Uterus (tissue), 4 donors: ENCODE results near the gene C9orf85. TPM values are rescaled to one million over a fixed set of nuclear protein-coding genes. Genes with fewer than 3 reads are reported as not detected.

Source experiments
- DNase-seq, 2 donors: peaks; one replicate each; pipeline ENCODE4 v3.0.0-alpha.2; 2019 to 2020
- H3K27ac ChIP-seq, 2 donors: fragments of 200-600 bp; sonication (generic); 1 replicate in 1 of 2; 2 replicates in 1 of 2; pipeline ENCODE4 v1.5.1; 2016 to 2018
- H3K27me3 ChIP-seq, 2 donors: fragments of 200-600 bp; sonication (generic); one replicate each; pipeline ENCODE4 v1.5.1; 2018 to 2019; ENCODE audit warnings: control low read depth in 1 of 2
- H3K36me3 ChIP-seq, 2 donors: fragments of 200-600 bp; sonication (generic); one replicate each; pipeline ENCODE4 v1.5.1; 2019; ENCODE audit warnings: control low read depth in 1 of 2
- H3K4me1 ChIP-seq, 2 donors: fragments of 200-600 bp; sonication (generic); one replicate each; pipeline ENCODE4 v1.5.1; 2018 to 2019; ENCODE audit warnings: control low read depth in 1 of 2
- H3K4me3 ChIP-seq, 2 donors: fragments of 200-600 bp; sonication (generic); 1 replicate in 1 of 2; 2 replicates in 1 of 2; pipeline ENCODE4 v1.5.1; 2018 to 2019; ENCODE audit warnings: mild to moderate bottlenecking in 1 of 2
- H3K9me3 ChIP-seq, 2 donors: fragments of 200-600 bp; sonication (generic); one replicate each; pipeline ENCODE4 v1.5.1; 2019; ENCODE audit warnings: control low read depth in 1 of 2
- POLR2A ChIP-seq, 2 donors: fragments of 450-650 bp; IDR thresholded peaks; one replicate each; pipeline ENCODE4 v1.6.1; 2016; ENCODE audit warnings: antibody characterized with exemption in 2 of 2, mild to moderate bottlenecking in 1 of 2, moderate library complexity in 1 of 2
- intact Hi-C: fragments of 100-400 bp; cut with DNase I; formaldehyde crosslinking; loops from one replicate; pipeline ENCODE4 v1.15.1; 2023; ENCODE audit warnings: low total_unique reads
- total RNA-seq, 4 donors: library from RNA; depleted of rRNA in 3 of 4; stranded (reverse); fragments of >200 nt in 3 of 4; gene quantifications; one replicate each; pipeline versions ENCODE4 v1.1.0 to v1.2.4, GENCODE V29; 2014 to 2023
- TF ChIP-seq, protein P1 (sequence below), 4 experiments: fragments of 200-600 bp in 2 of 4; fragments of 450-650 bp in 2 of 4; sonication (generic) in 2 of 4; IDR thresholded peaks; one replicate each; pipeline ENCODE4 v1.5.1; 2016 to 2019; ENCODE audit warnings: antibody characterized with exemption in 4 of 4, mild to moderate bottlenecking in 2 of 4, moderate library complexity in 1 of 4
- donor health status: DM: yes; HTN: yes; CAD: no.

C9orf85 gene
- total RNA-seq, 4 donors from 2014 or later, result 8.2 to 22.0 (median 15.9) TPM

DNA sequence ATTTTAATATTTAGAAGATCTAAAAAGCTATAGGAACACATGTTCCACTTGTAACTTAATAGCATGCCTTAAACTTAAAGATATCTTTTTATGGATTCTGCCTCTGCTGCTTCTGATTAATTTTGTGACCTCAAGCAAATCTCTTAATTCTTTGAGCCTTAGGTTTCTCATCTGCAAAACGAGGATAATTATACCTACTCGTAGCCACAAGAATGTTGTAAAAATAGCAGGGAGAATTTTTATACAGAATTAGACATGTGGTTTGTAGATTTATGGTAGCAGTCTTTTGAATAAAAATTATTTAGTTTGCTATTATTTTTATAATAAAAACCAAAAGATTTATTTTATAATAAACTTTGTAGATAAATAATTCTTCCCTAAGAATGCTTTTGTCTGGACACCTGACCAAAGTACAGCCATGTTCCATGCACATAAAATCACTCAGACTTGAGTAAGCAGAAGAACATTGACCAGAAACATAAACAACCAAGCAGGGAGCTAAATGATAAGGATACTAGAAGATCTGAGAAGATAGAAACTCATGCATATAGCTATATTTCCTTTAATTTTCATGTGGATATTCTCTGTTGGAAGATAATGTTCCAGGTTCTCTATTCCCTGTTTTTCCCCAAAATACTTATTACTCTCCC is 18.5 kb downstream of the C9orf85 start:
- H3K4me1 ChIP-seq, result no peaks in the 10 kb centered on the region
- H3K36me3 ChIP-seq, result no peaks in the 10 kb centered on the region
- H3K4me3 ChIP-seq, result no peak overlapping the region
- TF ChIP-seq POLR2A (IDR thresholded peaks at IDR 0.05), result no peak
- TF ChIP-seq, protein P1, sequence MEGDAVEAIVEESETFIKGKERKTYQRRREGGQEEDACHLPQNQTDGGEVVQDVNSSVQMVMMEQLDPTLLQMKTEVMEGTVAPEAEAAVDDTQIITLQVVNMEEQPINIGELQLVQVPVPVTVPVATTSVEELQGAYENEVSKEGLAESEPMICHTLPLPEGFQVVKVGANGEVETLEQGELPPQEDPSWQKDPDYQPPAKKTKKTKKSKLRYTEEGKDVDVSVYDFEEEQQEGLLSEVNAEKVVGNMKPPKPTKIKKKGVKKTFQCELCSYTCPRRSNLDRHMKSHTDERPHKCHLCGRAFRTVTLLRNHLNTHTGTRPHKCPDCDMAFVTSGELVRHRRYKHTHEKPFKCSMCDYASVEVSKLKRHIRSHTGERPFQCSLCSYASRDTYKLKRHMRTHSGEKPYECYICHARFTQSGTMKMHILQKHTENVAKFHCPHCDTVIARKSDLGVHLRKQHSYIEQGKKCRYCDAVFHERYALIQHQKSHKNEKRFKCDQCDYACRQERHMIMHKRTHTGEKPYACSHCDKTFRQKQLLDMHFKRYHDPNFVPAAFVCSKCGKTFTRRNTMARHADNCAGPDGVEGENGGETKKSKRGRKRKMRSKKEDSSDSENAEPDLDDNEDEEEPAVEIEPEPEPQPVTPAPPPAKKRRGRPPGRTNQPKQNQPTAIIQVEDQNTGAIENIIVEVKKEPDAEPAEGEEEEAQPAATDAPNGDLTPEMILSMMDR (IDR thresholded peaks at IDR 0.05), result no peak
- intact Hi-C loops, result no loop called here
- no peak for DNase-seq
- no peaks in the 10 kb centered on the region for H3K9me3 ChIP-seq
- no peaks in the 10 kb centered on the region for H3K27me3 ChIP-seq
- H3K27ac ChIP-seq, result peak overlapping the region in 1 of 2 donors; percentile 12

DNA sequence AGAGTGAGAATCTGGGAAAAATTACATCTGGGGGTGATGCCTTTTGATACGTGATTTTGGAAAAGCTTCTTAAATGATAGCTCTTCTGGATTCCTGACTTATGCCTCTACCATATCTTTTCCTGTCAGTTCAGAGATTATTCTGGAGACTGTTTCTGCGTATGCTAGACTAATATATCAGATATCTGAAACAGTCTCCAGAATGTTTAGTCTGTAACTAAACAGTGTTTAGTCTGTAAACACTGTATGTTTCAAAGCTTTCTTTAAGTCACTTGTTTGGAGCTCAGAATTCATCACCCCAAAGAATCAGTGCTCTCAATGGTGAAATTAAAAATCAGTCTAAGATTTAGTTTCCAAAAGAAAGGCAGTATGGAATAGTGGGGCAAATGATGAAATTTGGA is 19.7 kb downstream of the C9orf85 start:
- Histone ChIP-seq H3K4me3 (no peak overlapping the region), H3K9me3 (no peaks in the 10 kb centered on the region), H3K27me3 (no peaks in the 10 kb centered on the region), H3K36me3 (no peaks in the 10 kb centered on the region), H3K27ac (no peak overlapping the region), H3K4me1 (no peaks in the 10 kb centered on the region)
- no peak for DNase-seq
- no peak for TF ChIP-seq POLR2A (IDR thresholded peaks at IDR 0.05)
- TF ChIP-seq, protein P1 (IDR thresholded peaks at IDR 0.05), result no peak
- intact Hi-C loops, result no loop called here

DNA sequence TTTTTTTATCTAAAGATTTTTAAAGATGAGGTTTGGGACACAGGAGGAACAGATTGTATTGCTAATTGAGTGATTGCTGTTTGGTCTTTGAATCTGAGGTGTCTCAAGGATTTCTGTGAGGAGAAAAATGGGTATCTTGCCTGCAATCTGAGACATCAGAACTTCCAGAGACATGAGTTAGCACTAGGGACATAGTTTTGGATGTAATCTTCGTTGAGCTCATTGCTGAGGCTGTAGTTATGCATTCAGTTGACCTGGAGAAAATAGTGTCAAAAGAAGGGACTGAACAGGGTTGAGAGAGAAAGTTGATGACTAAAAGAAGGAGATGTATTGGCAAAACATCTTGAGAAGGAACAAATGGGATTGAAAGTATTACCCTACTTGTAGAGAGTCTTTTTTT is 24.6 kb downstream of the C9orf85 start:
- no peaks in the 10 kb centered on the region for H3K9me3 ChIP-seq
- H3K4me1 ChIP-seq, result no peaks in the 10 kb centered on the region
- no peak overlapping the region for H3K4me3 ChIP-seq
- DNase-seq, result no peak
- no peaks in the 10 kb centered on the region for H3K27me3 ChIP-seq
- intact Hi-C loops, result no loop called here
- no peak for TF ChIP-seq POLR2A (IDR thresholded peaks at IDR 0.05)
- no peak overlapping the region for H3K27ac ChIP-seq
- H3K36me3 ChIP-seq, result no peaks in the 10 kb centered on the region

DNA sequence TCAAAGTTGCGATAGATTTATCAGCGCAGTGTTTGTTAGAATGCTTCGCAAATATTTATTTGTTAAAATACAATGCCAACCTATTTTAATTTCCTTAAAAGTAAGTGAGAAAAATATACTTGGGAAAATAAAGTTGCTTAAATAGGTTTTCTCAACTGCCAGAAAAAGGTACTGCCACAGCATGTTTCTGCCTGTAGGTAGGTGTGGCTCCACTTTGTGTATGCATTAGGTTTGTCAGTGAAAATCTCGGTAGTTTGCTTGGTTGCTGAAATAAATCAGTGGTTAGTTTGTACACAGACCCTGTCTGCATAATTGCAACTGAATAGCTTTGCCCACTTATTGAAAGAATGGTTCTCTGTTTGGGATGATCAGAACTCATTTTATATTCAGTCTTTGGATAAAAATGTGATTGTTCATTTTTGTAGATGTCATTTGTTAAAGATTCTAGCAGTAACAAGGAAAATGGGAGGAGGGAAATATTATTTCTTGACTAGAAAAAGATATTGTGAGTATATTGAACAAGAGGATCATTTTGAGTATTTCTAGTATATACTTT is 25.7 kb downstream of the C9orf85 start:
- H3K4me3 ChIP-seq, result no peak overlapping the region
- no peaks in the 10 kb centered on the region for H3K4me1 ChIP-seq
- TF ChIP-seq POLR2A (IDR thresholded peaks at IDR 0.05), result no peak
- peak overlapping the region in 1 of 2 donors; percentile 61 for H3K27ac ChIP-seq
- no peaks in the 10 kb centered on the region for H3K36me3 ChIP-seq
- no peaks in the 10 kb centered on the region for H3K9me3 ChIP-seq
- no peak for DNase-seq
- intact Hi-C loops, result no loop called here
- no peaks in the 10 kb centered on the region for H3K27me3 ChIP-seq

DNA sequence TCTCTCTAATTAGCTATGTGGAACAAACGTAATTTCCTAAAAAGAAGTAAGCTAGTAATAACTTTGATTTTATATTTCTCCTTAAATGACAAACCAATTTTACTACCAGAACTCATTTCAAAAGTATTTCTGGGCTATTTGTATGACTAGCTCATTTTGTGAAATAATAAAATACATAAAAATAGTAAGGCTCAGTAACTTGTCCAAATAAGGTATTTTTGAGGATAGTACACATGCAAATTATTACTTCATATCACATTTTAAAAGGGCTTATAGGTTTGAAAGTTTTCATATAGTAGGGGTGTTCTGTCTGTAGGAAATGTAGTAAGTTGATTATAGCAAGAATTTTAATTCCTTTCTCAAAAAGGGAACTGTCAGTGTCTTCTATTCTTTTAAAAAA is 26.5 kb downstream of the C9orf85 start:
- Histone ChIP-seq H3K36me3 (no peaks in the 10 kb centered on the region), H3K27ac (peak overlapping the region in 1 of 2 donors; percentile 61), H3K4me1 (no peaks in the 10 kb centered on the region), H3K4me3 (peak overlapping the region in 1 of 2 donors; percentile 9), H3K27me3 (no peaks in the 10 kb centered on the region), H3K9me3 (no peaks in the 10 kb centered on the region)
- intact Hi-C loops, result no loop called here
- TF ChIP-seq, protein P1 (IDR thresholded peaks at IDR 0.05), result no peak
- no peak for TF ChIP-seq POLR2A (IDR thresholded peaks at IDR 0.05)
- DNase-seq, result no peak

DNA sequence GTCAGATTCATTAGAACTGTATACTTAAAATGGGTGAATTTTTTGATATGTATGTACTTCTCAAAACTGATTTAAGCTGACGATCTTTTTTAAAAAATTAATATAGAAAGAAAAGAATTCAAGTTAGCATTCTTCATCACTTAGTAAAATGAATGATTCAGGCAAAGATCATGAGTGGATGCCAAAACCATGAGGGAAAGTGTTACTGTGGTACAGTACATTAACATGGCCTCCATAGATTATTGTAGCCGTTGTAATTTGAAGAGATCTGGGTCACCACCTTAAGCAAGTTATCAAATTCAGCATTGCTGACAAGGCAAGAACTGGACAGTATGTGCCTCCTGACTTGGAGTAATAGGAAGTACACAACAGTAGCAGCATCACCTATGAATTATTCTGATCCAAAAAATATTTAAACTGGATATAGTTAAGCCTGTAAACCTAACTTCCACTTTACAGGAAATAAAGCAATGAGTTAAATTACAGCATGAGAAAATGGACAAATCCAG is 29.7 kb downstream of the C9orf85 start:
- Histone ChIP-seq H3K27me3 (no peaks in the 10 kb centered on the region), H3K36me3 (no peaks in the 10 kb centered on the region), H3K4me1 (no peaks in the 10 kb centered on the region), H3K4me3 (no peak overlapping the region), H3K27ac (no peak overlapping the region), H3K9me3 (no peaks in the 10 kb centered on the region)
- intact Hi-C loops, result no loop called here
- no peak for TF ChIP-seq POLR2A (IDR thresholded peaks at IDR 0.05)
- no peak for DNase-seq
